Effector memory CD8-positive, alpha-beta T cell (primary cell): ENCODE results near the gene GPD2.
"Not testable (repeated sequence)": the region's sequence is repeated elsewhere in the genome, so short reads cannot be mapped to it uniquely, and the experiment has no call there.

Experiments used
- ATAC-seq: fragments of 150-1000 bp; cut with Tn5 transposase; replicated peaks from 2 replicates; pipeline ENCODE4 v1.10.0; 2021; ENCODE audit warnings: mild to moderate bottlenecking, moderate library complexity
- DNase-seq, 3 experiments: peaks; one replicate each; pipeline ENCODE4 v3.0.0; 2021
- H3K27ac Mint-ChIP-seq, 2 donors: one replicate each; pipeline ENCODE4 v1.8.0; 2022; ENCODE audit warnings: mild to moderate bottlenecking in 2 of 2, mixed read lengths in 2 of 2, moderate library complexity in 2 of 2
- H3K27me3 Mint-ChIP-seq, 2 donors: one replicate each; pipeline ENCODE4 v1.8.0; 2022; ENCODE audit warnings: mixed read lengths in 2 of 2
- H3K36me3 Mint-ChIP-seq: one replicate; pipeline ENCODE4 v1.8.0; 2022; ENCODE audit warnings: mild to moderate bottlenecking, moderate library complexity, mixed read lengths; ENCODE audit not compliant: insufficient read depth
- H3K4me1 Mint-ChIP-seq, 2 donors: one replicate each; pipeline ENCODE4 v1.8.0; 2022; ENCODE audit warnings: low read depth in 2 of 2, mixed read lengths in 2 of 2
- H3K4me3 Mint-ChIP-seq, 2 donors: one replicate each; pipeline ENCODE4 v1.8.0; 2022; ENCODE audit warnings: mild to moderate bottlenecking in 2 of 2, mixed read lengths in 2 of 2, moderate library complexity in 2 of 2
- H3K9me3 Mint-ChIP-seq, 2 donors: one replicate each; pipeline ENCODE4 v1.8.0; 2022; ENCODE audit warnings: mixed read lengths in 2 of 2

The GPD2 gene

DNA sequence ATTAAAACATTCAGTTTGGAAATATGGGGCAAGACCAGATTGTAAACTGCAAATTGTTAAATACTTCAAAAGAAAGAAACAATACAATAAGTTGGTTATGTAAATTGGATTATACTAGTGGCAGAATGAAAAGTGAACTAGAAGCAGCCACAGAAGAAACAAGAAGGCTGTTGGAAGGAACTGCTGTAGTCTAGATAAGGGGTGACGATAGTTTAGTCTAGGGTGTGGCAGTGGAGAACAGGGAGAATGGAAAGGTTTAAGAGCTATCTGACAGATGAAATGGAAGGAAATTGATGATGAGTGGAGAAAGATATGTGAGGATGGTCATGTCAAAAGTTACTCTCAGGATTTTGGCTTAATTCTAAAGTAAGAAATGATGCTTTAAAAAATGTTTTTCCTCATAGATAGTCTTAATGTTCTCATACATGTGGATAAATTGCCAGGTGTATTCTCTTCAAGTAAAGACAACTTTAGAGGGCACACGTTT is 179.7 kb downstream of the GPD2 start:
- no peak overlapping the region for H3K4me3 Mint-ChIP-seq
- DNase-seq (no peak), ATAC-seq (no peak)
- no peaks in the 10 kb centered on the region for H3K4me1 Mint-ChIP-seq
- H3K36me3 Mint-ChIP-seq, result no peaks in the 10 kb centered on the region
- H3K27ac Mint-ChIP-seq, result no peak overlapping the region
- H3K9me3 Mint-ChIP-seq, result no peaks in the 10 kb centered on the region
- peaks cover 14 to 21% of the 10 kb centered on the region in 2 donors for H3K27me3 Mint-ChIP-seq

- not testable (repeated sequence) for ATAC-seq, H3K36me3 Mint-ChIP-seq, H3K4me1 Mint-ChIP-seq, DNase-seq, H3K9me3 Mint-ChIP-seq, H3K27ac Mint-ChIP-seq, H3K4me3 Mint-ChIP-seq
- H3K27me3 Mint-ChIP-seq, result peaks cover 26 to 39% of the 10 kb centered on the region in 2 donors
These were observed 181.9 kb downstream of the GPD2 start for GRCh38 chr2:156618071-156618470.

DNA sequence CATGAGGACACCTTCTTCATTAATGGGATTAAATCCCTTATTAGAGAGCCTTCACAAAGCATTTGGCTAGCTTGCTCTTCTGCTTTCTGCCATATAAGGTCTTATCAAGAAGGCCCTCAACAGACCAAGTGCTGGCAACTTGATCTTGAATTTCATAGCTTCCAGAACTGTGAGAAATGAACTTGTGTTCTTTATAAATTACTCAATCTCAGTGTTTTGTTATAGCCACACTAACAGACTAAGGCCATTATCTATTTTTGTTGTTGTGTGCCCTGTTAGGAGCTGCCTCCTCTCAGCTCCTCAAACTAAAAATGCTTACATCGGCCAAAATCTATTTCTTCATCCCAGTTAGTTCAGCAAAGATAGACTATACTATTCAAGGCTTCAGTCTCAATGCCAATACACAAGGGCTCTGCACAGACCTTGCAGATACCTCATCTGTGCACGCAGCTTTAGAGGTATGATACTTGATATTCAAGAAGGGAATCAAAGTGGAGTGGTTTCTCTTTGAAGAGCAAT is 182.9 kb downstream of the GPD2 start:
- Mint-ChIP-seq H3K27ac (no peak overlapping the region), H3K4me3 (no peak overlapping the region), H3K4me1 (no peaks in the 10 kb centered on the region), H3K27me3 (peaks cover 27 to 29% of the 10 kb centered on the region in 2 donors), H3K9me3 (no peaks in the 10 kb centered on the region), H3K36me3 (no peaks in the 10 kb centered on the region)
- ATAC-seq, result no peak
- DNase-seq, result no peak

- no peaks in the 10 kb centered on the region for H3K36me3 Mint-ChIP-seq
These were observed 186.3 kb downstream of the GPD2 start for GRCh38 chr2:156622491-156622890.

GRCh38 chr2:156625360-156626170 is 189.4 kb downstream of the GPD2 start:
- ATAC-seq (no peak), DNase-seq (no peak)
- H3K27me3 Mint-ChIP-seq, result peaks cover 43 to 44% of the 10 kb centered on the region in 2 donors
- H3K4me3 Mint-ChIP-seq, result no peak overlapping the region
- no peak overlapping the region for H3K27ac Mint-ChIP-seq
- no peaks in the 10 kb centered on the region for H3K36me3 Mint-ChIP-seq
- no peaks in the 10 kb centered on the region for H3K9me3 Mint-ChIP-seq
- H3K4me1 Mint-ChIP-seq, result no peaks in the 10 kb centered on the region

More at GRCh38 chr2:156622491-156622890, 186.3 kb downstream of the GPD2 start:
- H3K4me1 Mint-ChIP-seq, result no peaks in the 10 kb centered on the region
- ATAC-seq, result no peak
- no peak overlapping the region for H3K27ac Mint-ChIP-seq
- H3K9me3 Mint-ChIP-seq, result no peaks in the 10 kb centered on the region
- peaks cover 37 to 38% of the 10 kb centered on the region in 2 donors for H3K27me3 Mint-ChIP-seq
- no peak overlapping the region for H3K4me3 Mint-ChIP-seq
- DNase-seq, result no peak

GRCh38 chr2:156626931-156627330 is 190.8 kb downstream of the GPD2 start:
- no peak for ATAC-seq
- Mint-ChIP-seq H3K27ac (no peak overlapping the region), H3K4me1 (no peaks in the 10 kb centered on the region), H3K9me3 (no peaks in the 10 kb centered on the region), H3K27me3 (peaks cover 39 to 41% of the 10 kb centered on the region in 2 donors), H3K36me3 (no peaks in the 10 kb centered on the region), H3K4me3 (no peak overlapping the region)
- no peak for DNase-seq

- Mint-ChIP-seq H3K4me1 (no peaks in the 10 kb centered on the region), H3K27me3 (peaks cover 19 to 38% of the 10 kb centered on the region in 2 donors), H3K27ac (no peak overlapping the region), H3K9me3 (no peaks in the 10 kb centered on the region), H3K36me3 (no peaks in the 10 kb centered on the region), H3K4me3 (no peak overlapping the region)
- no peak for ATAC-seq
- DNase-seq, result no peak
These were observed 194.6 kb downstream of the GPD2 start for GRCh38 chr2:156630579-156631337.

GRCh38 chr2:156635646-156636045 is 199.5 kb downstream of the GPD2 start:
- peaks cover 11 to 32% of the 10 kb centered on the region in 2 donors for H3K27me3 Mint-ChIP-seq
- H3K4me1 Mint-ChIP-seq, result no peaks in the 10 kb centered on the region

More at GRCh38 chr2:156635646-156636045, 199.5 kb downstream of the GPD2 start:
- Mint-ChIP-seq H3K4me3 (no peak overlapping the region), H3K27ac (no peak overlapping the region), H3K9me3 (peaks cover 0 to 9% of the 10 kb centered on the region in 2 donors), H3K36me3 (no peaks in the 10 kb centered on the region)
- DNase-seq (no peak), ATAC-seq (no peak)
